HG03575 (cell line): ENCODE data around the gene CHRM1.

Experiments
- ATAC-seq: cut with Tn5 transposase; IDR thresholded peaks from one replicate; pipeline ENCODE4 v1.9.1; 2021; ENCODE audit not compliant: unreplicated experiment, insufficient number of reproducible peaks, low FRiP score; ENCODE audit errors: extremely low read depth

The CHRM1 gene

DNA sequence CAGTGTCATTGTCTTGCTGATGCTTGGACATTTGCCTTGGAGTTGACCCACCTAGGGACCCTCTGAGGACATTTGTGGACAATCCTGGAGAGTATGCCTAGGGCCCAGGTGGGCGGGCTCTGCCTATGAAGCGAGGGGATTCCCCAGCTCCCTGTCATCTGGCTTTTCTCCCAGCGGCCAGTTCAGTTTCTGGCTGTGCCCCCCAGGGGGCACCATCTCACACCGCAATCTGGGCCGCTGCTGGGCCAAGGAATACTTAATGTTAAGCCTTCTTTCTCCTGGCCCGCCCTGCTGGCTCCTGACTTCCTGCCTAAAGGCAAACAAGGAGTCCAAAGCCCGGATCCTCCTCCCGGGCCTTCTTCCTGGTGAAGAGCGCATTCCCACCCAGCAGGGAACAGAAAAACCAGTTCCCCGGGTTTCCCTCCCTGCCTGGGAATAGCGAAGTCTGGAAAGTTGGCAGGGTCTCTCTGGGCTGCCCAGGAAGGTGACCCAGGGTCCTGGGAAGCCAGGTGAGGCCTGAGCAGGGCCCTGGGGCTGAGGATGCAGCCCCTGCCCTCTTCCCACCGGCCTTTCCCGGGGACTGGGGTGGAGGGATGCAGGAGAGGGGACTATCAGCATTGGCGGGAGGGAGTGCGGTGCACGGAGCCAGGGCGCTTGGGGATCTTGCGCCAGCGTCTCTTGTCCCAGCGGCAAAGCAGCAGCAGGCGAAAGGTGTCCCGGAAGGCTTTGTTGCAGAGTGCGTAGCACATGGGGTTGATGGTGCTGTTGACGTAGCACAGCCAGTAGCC, 11.9 kb downstream of the CHRM1 start:
- ATAC-seq, result no peak

- no peak for ATAC-seq
These were observed 12.6 kb downstream of the CHRM1 start for GRCh38 chr11:62908468-62909072.

GRCh38 chr11:62905927-62906531, 15.1 kb downstream of the CHRM1 start:
- ATAC-seq, result no peak

GRCh38 chr11:62905296-62905695, 15.9 kb downstream of the CHRM1 start:
- no peak for ATAC-seq

GRCh38 chr11:62902932-62903331, 18.2 kb downstream of the CHRM1 start:
- ATAC-seq, result no peak

DNA sequence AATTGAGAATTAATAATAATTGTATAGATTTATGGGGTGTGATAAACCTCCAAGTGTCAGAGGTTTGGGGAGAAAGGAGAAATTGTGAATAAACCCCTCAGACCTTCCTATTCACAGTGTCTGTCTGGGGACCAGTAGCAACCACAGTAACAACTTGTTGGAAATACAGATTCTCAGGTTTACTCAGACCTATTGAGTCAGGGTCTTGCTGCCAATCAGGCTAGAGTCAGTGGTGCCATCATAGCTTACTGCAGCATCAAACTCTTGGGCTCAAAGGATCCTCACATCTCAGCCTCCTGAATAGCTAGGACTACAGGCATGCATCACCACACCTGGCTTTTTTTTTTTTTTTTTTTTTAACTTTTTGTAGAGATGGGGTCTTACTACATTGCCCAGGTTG, 23.1 kb downstream of the CHRM1 start:
- no peak for ATAC-seq

GRCh38 chr11:62897311-62897710, 23.9 kb downstream of the CHRM1 start:
- ATAC-seq, result no peak

DNA sequence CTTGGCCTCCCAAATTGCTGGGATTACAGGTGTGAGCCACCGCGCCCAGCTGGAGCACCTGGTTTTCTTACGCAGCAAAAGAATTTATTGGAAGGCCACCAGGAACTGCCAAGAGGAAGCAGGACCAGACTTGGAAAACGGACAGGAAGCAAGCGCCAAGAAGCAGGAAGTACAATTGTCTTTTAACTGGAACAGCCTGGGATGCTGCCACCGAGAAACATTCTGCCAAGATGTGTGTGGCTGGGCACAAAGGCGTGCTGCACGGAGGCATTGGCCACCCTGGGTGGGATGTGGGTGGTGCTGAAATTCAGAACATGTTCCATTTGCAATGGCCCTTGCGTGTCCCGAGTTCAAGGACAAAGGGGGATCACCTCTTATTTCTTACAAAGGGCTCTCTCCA, 25.1 kb downstream of the CHRM1 start:
- no peak for ATAC-seq

DNA sequence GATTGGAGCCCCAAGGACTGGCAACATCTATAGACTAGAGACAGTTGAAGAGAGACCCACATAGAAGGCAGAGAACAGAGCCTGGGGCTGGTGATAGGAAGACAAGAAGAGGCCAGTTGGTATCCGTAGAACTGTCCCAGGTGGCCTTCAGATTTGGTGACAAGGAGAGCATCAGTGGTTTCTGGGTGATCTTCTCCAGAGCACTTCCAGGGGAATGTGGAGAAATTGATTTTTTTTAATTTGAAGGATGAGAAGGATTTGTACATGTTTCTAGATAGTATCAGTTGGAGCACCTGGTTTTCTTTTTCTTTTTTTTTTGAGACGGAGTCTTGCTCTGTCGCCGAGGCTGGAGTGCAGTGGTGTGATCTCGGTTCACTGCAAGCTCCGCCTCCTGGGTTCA, 25.7 kb downstream of the CHRM1 start:
- ATAC-seq, result no peak

- ATAC-seq, result no peak
These were observed 28.9 kb downstream of the CHRM1 start for GRCh38 chr11:62892077-62892922.

DNA sequence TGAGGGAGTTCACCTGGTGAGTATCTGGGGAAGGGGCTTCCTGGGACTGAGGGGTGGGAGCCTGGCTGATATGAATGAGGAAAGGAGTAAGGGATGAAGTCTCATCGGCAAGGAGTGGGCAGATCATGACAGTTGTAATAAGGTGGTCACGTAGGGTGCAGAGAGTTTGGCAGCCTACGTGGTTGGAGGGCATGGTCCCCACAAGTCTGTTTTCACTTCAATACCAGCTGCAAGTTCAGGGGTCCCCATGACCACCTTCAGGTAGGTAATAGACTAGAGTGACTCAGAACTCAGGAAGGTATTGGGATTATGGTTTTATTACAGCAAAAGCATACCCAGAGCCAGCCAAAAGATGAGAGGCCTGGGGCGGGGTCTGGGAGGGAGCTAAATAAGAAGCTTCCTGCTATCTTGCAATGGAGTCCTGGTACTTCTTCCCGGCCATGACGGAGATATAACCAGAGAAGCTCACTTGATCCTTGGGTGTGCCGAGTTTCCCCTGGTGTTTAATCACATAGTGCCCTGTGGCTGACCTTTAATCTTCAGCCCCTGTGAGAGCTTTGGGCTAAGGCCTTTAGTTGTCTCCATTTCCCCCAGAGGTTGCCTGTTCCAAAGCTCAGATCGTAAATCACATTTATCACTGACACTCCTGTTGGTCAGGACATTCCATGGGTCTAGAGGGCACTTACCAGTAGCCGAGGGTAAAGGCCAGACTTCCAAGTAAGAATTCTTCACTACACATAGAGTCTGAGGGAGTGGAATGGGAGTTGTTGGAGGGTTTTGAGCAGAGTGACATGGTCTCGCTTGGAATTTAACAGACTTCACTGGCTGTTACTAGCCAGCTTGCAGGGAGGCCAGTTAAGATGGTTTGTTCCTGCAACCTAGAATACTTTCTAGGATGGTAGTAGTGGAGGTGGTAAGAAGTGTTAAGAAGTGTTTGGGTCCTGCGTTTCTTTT, 31.4 kb downstream of the CHRM1 start:
- ATAC-seq, result no peak

DNA sequence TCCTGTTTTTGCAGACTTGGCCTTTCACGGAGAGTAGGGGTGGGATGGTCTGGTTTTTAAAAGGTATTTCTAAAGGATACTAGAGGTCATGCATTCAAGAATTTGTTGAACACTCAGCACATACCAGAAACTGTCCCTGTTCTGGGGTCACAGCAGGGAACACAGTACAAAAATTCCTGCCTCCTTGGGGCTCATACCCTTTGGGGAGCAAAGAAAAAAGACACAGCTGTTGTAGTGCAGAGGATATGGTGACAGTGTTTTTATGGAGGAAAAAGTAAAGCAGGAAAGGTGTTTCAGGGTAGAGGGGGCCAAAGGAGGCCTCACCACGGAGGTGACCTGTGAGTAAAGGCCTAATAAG, 32.1 kb downstream of the CHRM1 start:
- no peak for ATAC-seq

- no peak for ATAC-seq
These were observed 32.8 kb downstream of the CHRM1 start for GRCh38 chr11:62888406-62888805.

DNA sequence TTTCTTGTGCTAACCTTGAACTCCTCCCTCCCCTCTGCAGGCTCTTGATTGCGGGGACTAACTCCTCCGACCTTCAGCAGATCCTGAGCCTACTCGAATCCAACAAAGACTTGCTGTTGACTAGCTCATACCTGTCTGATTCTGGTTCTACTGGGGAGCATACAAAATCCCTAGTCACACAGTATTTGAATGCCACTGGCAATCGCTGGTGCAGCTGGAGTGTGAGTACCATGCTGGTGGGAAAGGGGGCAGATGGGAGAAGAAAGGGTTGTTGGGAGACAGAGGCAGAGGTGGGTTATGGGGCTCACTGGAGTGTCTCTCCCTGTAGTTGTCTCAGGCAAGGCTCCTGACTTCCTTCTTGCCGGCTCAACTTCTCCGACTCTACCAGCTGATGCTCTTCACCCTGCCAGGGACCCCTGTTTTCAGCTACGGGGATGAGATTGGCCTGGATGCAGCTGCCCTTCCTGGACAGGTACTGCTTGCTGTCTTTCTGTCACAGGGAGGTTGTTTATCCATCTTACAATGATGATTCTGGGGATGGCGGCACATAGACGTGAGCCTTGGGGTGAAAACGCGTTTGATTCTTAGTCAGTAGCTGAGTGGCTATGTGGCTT, 35.9 kb downstream of the CHRM1 start:
- ATAC-seq, result no peak

DNA sequence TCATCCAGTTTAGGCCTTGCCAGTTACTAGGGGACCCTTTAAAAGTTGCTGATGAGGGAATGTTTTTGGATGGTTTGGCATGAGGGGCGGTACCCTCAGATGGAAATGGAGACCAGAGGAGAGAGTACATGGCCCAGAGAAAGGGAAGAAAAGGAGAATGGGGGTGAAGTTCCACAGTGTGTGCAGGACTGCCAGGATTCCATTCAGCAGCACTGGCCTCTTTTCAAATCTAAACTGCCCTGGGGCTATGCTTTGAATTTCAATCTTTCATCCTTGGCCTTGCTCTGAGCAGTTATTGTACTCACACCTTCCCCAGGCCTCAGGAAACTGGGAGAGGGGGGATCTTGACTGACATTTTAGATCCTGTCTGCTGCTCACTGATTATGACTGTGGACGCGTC, 37.5 kb downstream of the CHRM1 start:
- ATAC-seq, result no peak

DNA sequence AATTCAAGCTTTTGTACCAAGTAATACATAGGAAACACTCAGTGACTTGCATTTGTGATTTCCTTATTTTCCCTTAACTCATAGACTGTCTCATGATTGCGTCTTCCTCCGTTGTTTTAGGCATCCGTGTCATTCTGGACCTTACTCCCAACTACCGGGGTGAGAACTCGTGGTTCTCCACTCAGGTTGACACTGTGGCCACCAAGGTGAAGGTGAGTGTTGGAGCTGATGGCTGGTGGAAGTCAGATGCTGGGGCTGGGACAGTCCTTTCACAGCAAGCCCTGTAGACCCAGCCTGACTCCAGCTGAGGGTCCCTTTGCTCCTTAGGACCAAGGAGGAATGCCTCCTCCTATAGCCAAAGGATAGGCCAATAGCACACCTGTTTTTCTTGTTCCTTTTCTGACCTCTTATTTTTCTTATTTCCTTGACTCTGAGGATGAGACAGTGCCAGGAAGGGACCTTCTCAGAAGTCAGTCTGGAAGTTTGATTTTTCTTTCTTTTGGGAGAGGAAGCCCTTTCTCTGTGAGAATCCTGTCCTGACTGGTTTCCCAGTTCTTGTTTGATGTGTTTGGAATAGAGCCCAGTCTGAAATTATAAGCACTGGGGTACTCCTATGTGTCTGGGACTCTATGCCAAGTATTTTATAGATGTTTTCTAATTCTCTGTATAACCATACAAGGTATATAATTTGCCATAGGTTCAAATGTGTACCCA, 38.2 kb downstream of the CHRM1 start:
- ATAC-seq, result no peak

GRCh38 chr11:62882431-62882749, 38.8 kb downstream of the CHRM1 start:
- no peak for ATAC-seq
